ENCODE data around the gene CDH16.

- no peak for TF ChIP-seq CTCF (IDR thresholded peaks at IDR 0.05)
- no peak for TF ChIP-seq POLR2A (IDR thresholded peaks at IDR 0.05)
Observed at GRCh38 chr16:66945939-66946338, 27.3 kb upstream of the CDH16 start.

Measured in testis (tissue), 2 donors.